Glutamatergic neuron (in vitro differentiated cells): ENCODE results near the gene CACNA1D. TPM values are rescaled to one million over a fixed set of nuclear protein-coding genes. Genes with fewer than 3 reads are reported as not detected.

Experiments used
- DNase-seq: peaks from one replicate; pipeline ENCODE4 v3.0.0; 2022
- H3K27ac Mint-ChIP-seq: one replicate; pipeline ENCODE4 v1.8.0; 2020; ENCODE audit warnings: mild to moderate bottlenecking, mixed read lengths, inconsistent platforms; ENCODE audit not compliant: unreplicated experiment
- H3K27me3 Mint-ChIP-seq: one replicate; pipeline ENCODE4 v1.8.0; 2020; ENCODE audit warnings: mild to moderate bottlenecking, moderate library complexity, mixed read lengths, inconsistent platforms; ENCODE audit not compliant: unreplicated experiment
- H3K36me3 Mint-ChIP-seq: one replicate; pipeline ENCODE4 v1.8.0; 2020; ENCODE audit warnings: mild to moderate bottlenecking, mixed read lengths, inconsistent platforms; ENCODE audit not compliant: unreplicated experiment
- H3K4me1 Mint-ChIP-seq: one replicate; pipeline ENCODE4 v1.8.0; 2020; ENCODE audit warnings: mild to moderate bottlenecking, low read depth, mixed read lengths, inconsistent platforms; ENCODE audit not compliant: unreplicated experiment
- H3K4me3 Mint-ChIP-seq: one replicate; pipeline ENCODE4 v1.8.0; 2020; ENCODE audit warnings: mild to moderate bottlenecking, mixed read lengths, inconsistent platforms; ENCODE audit not compliant: unreplicated experiment
- H3K9me3 Mint-ChIP-seq: one replicate; pipeline ENCODE4 v1.8.0; 2020; ENCODE audit warnings: mild to moderate bottlenecking, moderate library complexity, mixed read lengths, inconsistent platforms; ENCODE audit not compliant: unreplicated experiment
- total RNA-seq: library from RNA; stranded (reverse); fragmentation: NEBNext Ultra II Directional; extraction: Animal tissue kit (Norgen Biotek cat#: 25700); gene quantifications from one replicate; pipeline ENCODE4 v1.2.1, GENCODE V29; 2021; ENCODE audit not compliant: unreplicated experiment
- TF ChIP-seq, protein P1 (sequence below): fragments of 200-600 bp; sonication (generic); IDR thresholded peaks from one replicate; pipeline ENCODE4 v1.5.0; 2021; ENCODE audit not compliant: partially characterized antibody, unreplicated experiment

CACNA1D gene
- total RNA-seq, 1 donor from 2014 or later, result 5.0 TPM

DNA sequence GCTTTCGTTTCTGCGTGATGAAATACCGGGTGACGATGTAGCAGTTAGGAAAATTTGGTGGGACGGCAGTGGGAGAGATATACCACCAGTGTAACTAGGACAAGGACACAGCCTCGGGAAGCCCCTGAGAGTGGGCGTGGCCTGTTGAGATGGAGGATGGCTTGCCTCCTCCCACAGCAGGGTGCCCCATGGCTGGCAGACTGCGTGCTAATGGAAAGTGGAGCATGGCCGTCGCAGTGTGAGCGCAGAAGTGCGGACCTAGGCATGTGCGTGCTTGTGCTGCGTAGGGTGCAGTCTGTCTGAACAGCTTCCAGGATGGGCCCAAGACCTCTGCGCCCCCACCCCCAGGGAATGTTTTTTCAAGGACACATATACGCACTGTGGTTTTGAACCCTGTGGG is 295.0 kb downstream of the CACNA1D start:
- H3K9me3 Mint-ChIP-seq, result no peaks in the 10 kb centered on the region
- TF ChIP-seq, protein P1, sequence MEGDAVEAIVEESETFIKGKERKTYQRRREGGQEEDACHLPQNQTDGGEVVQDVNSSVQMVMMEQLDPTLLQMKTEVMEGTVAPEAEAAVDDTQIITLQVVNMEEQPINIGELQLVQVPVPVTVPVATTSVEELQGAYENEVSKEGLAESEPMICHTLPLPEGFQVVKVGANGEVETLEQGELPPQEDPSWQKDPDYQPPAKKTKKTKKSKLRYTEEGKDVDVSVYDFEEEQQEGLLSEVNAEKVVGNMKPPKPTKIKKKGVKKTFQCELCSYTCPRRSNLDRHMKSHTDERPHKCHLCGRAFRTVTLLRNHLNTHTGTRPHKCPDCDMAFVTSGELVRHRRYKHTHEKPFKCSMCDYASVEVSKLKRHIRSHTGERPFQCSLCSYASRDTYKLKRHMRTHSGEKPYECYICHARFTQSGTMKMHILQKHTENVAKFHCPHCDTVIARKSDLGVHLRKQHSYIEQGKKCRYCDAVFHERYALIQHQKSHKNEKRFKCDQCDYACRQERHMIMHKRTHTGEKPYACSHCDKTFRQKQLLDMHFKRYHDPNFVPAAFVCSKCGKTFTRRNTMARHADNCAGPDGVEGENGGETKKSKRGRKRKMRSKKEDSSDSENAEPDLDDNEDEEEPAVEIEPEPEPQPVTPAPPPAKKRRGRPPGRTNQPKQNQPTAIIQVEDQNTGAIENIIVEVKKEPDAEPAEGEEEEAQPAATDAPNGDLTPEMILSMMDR, result no peak
- no peak overlapping the region for H3K4me3 Mint-ChIP-seq
- no peak for DNase-seq
- H3K4me1 Mint-ChIP-seq, result peaks cover 2% of the 10 kb centered on the region
- no peak overlapping the region for H3K27ac Mint-ChIP-seq
- H3K27me3 Mint-ChIP-seq, result no peaks in the 10 kb centered on the region
- no peaks in the 10 kb centered on the region for H3K36me3 Mint-ChIP-seq

DNA sequence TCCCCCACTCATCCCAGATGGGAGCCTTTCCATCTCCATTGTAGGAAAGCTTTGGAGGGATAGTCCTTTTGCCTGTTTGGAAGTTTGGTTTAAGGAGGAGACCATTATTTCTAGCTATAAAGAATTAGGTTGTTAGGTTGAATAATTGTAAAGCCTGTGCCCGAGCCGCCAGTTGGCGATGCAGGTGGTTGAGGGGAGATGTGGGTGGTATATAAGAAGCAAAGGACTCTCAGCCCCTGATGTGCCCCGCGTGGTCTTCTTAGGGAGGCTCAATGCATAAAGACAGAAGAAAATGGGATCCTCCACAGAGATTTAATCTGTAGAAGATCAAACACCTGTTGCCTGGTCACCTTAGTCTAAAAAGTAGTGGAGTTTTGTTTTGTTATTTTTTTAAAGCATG is 296.1 kb downstream of the CACNA1D start:
- TF ChIP-seq, protein P1, result no peak
- H3K4me3 Mint-ChIP-seq, result no peak overlapping the region
- H3K4me1 Mint-ChIP-seq, result peaks cover 9% of the 10 kb centered on the region
- no peaks in the 10 kb centered on the region for H3K27me3 Mint-ChIP-seq
- no peak for DNase-seq
- H3K27ac Mint-ChIP-seq, result no peak overlapping the region
- no peaks in the 10 kb centered on the region for H3K9me3 Mint-ChIP-seq
- no peaks in the 10 kb centered on the region for H3K36me3 Mint-ChIP-seq

DNA sequence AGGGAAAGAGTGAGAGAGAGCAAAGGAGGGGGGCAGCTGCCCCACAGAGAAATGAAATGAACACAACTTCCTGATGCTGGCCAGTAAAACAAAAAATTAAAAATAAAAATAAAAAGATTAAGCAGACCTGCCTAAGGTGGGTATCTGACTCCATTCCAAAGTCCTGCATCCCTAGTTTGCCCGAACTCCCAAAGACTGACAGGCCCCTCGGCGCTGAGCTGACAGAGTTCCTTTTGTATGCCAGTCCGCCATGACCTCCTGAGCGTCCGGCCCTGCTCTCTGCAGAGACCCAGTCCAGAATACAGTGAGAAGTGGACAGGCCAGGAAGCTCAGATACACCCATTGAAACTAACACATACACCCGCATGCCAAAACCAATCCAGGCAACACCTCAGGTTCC is 296.9 kb downstream of the CACNA1D start:
- Mint-ChIP-seq H3K36me3 (no peaks in the 10 kb centered on the region), H3K9me3 (no peaks in the 10 kb centered on the region), H3K4me1 (peaks cover 17% of the 10 kb centered on the region), H3K27me3 (peaks cover 1% of the 10 kb centered on the region), H3K4me3 (no peak overlapping the region), H3K27ac (no peak overlapping the region)
- TF ChIP-seq, protein P1, result no peak
- DNase-seq, result no peak

DNA sequence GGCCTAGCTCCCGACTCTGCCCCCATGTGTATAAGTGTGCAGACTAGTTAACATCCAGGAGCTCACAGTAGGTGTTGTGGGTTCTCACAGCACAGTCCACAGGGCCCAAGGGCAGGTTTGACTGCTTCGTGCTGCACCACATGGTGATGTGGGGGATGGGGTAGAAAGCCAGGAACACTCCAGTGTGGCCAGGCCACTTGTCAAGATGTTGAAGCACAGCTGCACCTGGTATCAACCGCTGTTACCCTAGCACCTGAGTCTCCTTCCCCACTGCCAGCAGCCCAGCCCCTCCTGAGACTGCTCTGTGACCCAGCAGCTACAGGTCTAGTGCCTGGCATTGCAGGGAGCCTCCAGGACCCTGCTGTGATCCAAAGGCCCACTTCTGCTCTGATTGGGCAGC is 298.5 kb downstream of the CACNA1D start:
- Mint-ChIP-seq H3K36me3 (no peaks in the 10 kb centered on the region), H3K27ac (no peak overlapping the region)

DNA sequence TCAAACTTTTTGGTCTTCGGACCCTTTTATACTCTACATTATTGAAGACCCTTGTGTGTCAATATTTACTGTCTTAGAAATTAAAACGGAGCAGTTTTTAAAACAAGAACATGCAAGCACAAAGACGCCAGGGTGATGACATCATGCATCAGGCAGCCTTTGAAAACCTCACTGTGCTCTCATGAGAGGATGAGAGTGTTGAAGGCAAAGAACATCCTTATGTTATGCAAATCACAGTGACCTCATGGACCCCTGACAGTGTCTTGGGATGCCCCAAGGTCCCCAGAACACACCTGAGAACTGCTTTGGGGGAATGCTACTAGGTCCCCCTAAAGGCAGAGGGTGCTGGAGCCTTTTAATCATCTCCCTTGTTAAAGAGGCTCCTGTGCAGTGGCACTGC is 300.2 kb downstream of the CACNA1D start:
- H3K27ac Mint-ChIP-seq, result no peak overlapping the region
- peaks cover 2% of the 10 kb centered on the region for H3K27me3 Mint-ChIP-seq
- no peak for DNase-seq
- H3K4me3 Mint-ChIP-seq, result no peak overlapping the region
- peaks cover 26% of the 10 kb centered on the region for H3K4me1 Mint-ChIP-seq
- TF ChIP-seq, protein P1, result no peak
- H3K36me3 Mint-ChIP-seq, result no peaks in the 10 kb centered on the region
- H3K9me3 Mint-ChIP-seq, result no peaks in the 10 kb centered on the region

More for the DNA sequence above, 298.5 kb downstream of the CACNA1D start:
- H3K4me1 Mint-ChIP-seq, result peaks cover 26% of the 10 kb centered on the region
- TF ChIP-seq, protein P1, result no peak
- no peak overlapping the region for H3K4me3 Mint-ChIP-seq
- H3K27me3 Mint-ChIP-seq, result peaks cover 2% of the 10 kb centered on the region
- H3K9me3 Mint-ChIP-seq, result no peaks in the 10 kb centered on the region
- no peak for DNase-seq
